Large intestine (tissue), 3 donors: Measurements from ENCODE around the gene ZDHHC19. TPM values are rescaled to one million over a fixed set of nuclear protein-coding genes. Genes with fewer than 3 reads are reported as not detected.

Experiments
- DNase-seq, 2 donors: peaks; one replicate each; pipeline versions ENCODE4 v3.0.0 to v3.0.0-alpha.2; 2013
- H3K27ac ChIP-seq: one replicate; pipeline ENCODE4 v1.5.1; 2013; ENCODE audit warnings: low read length
- H3K27me3 ChIP-seq: 2 replicates; pipeline ENCODE4 v1.6.1; 2013; ENCODE audit warnings: low read length; ENCODE audit not compliant: control insufficient read depth, insufficient read depth
- H3K36me3 ChIP-seq: 2 replicates; pipeline ENCODE4 v1.6.1; 2013; ENCODE audit warnings: low read length; ENCODE audit not compliant: control insufficient read depth, insufficient read depth
- H3K4me1 ChIP-seq: one replicate; pipeline ENCODE4 v1.6.1; 2013; ENCODE audit warnings: low read length; ENCODE audit not compliant: control insufficient read depth, insufficient read depth
- H3K4me3 ChIP-seq: one replicate; pipeline ENCODE4 v1.5.1; 2013; ENCODE audit warnings: low read length
- H3K9me3 ChIP-seq: one replicate; pipeline ENCODE4 v1.6.1; 2013; ENCODE audit warnings: mild to moderate bottlenecking, low read depth, low read length, moderate library complexity; ENCODE audit not compliant: control insufficient read depth
- WGBS: methylation state at CpG from one replicate; pipeline ENCODE4 v1.1.5; 2013; ENCODE audit warnings: low lambda C conversion rate; ENCODE audit not compliant: insufficient coverage; 5-methylcytosine and 5-hydroxymethylcytosine counted together
- polyA plus RNA-seq: library from polyadenylated mRNA; unstranded; fragments of 120-200 nt; gene quantifications from one replicate; pipeline ENCODE4 v1.2.1, GENCODE V29; 2013

ZDHHC19 gene
- polyA plus RNA-seq, 1 donor, result 0.42 TPM

GRCh38 chr3:196202516-196202970 is 8.7 kb downstream of the ZDHHC19 start:
- WGBS, result 67% methylated on average over 1 of the region's 21 CpGs
- Histone ChIP-seq H3K4me3 (no peak overlapping the region), H3K27ac (no peak overlapping the region), H3K9me3 (no peaks in the 10 kb centered on the region), H3K36me3 (no peaks in the 10 kb centered on the region), H3K4me1 (no peaks in the 10 kb centered on the region), H3K27me3 (peaks cover 8% of the 10 kb centered on the region)
- DNase-seq, result peak in 1 of 2 donors; percentile 34

GRCh38 chr3:196198771-196199753 is 12.1 kb downstream of the ZDHHC19 start:
- Histone ChIP-seq H3K4me3 (no peak overlapping the region), H3K4me1 (peaks cover 18% of the 10 kb centered on the region), H3K36me3 (no peaks in the 10 kb centered on the region), H3K27ac (no peak overlapping the region), H3K27me3 (peaks cover 4% of the 10 kb centered on the region), H3K9me3 (no peaks in the 10 kb centered on the region)
- 100% methylated on average over 2 of the region's 19 CpGs for WGBS
- DNase-seq, result no peak

- Histone ChIP-seq H3K9me3 (no peaks in the 10 kb centered on the region), H3K4me3 (no peak overlapping the region), H3K27me3 (peaks cover under 1% of the 10 kb centered on the region), H3K4me1 (peaks cover 27% of the 10 kb centered on the region), H3K27ac (no peak overlapping the region), H3K36me3 (no peaks in the 10 kb centered on the region)
- no peak for DNase-seq
- no CpG with 5 or more reads among the region's 15 CpGs for WGBS
Observed at GRCh38 chr3:196198081-196198675, 13.0 kb downstream of the ZDHHC19 start.

DNA sequence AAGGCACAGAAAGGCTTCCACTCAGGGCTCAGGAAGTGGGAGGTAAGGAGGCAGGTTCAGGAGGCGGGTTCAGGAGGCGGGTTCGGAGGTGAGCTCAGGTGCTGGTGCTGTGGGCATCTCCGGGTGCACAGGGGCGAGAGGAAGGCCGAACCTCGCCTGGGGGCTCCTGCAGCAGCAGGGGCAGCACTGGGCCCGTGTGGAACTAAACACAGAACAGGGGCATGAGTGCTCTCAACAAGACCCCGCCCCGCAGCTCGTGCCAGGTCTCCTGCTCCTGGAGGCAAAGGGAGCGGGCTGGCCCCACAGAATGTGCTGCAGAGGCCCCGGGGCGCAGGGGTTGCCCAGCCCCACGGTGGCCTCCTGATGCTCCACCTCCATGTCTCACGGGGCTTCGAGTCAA is 13.7 kb downstream of the ZDHHC19 start:
- no CpG with 5 or more reads among the region's 17 CpGs for WGBS
- Histone ChIP-seq H3K4me1 (peaks cover 33% of the 10 kb centered on the region), H3K27me3 (no peaks in the 10 kb centered on the region), H3K36me3 (no peaks in the 10 kb centered on the region), H3K9me3 (no peaks in the 10 kb centered on the region), H3K27ac (no peak overlapping the region), H3K4me3 (no peak overlapping the region)
- no peak for DNase-seq

GRCh38 chr3:196195664-196196265 is 15.4 kb downstream of the ZDHHC19 start:
- no peaks in the 10 kb centered on the region for H3K27me3 ChIP-seq
- DNase-seq, result no peak
- H3K4me3 ChIP-seq, result no peak overlapping the region
- no peaks in the 10 kb centered on the region for H3K9me3 ChIP-seq
- peaks cover 35% of the 10 kb centered on the region for H3K4me1 ChIP-seq
- no peaks in the 10 kb centered on the region for H3K36me3 ChIP-seq
- WGBS, result no CpG with 5 or more reads among the region's 14 CpGs
- H3K27ac ChIP-seq, result no peak overlapping the region

DNA sequence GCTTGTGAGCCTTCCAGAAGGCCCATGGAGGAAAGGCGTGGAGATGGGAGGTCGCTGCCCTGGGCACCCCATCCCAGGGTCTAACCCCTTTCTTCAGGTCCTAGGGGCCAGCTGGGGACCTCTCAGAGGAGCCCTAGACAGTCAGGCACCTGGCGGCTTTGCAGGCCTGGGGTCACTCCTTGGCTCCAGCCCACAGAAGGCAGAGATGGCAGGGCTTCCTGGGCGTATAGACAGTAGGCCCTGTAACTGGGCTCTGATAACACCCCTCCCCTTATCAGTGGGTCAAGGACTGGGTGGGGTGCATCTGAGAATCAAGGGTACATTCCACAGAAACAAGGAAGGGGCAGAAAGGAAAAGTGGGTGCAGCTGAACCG is 16.7 kb downstream of the ZDHHC19 start:
- peaks cover 37% of the 10 kb centered on the region for H3K4me1 ChIP-seq
- no peak for DNase-seq
- no peaks in the 10 kb centered on the region for H3K36me3 ChIP-seq
- H3K27me3 ChIP-seq, result no peaks in the 10 kb centered on the region
- no CpG with 5 or more reads among the region's 5 CpGs for WGBS
- H3K4me3 ChIP-seq, result no peak overlapping the region
- peak overlapping the region; percentile 20 for H3K27ac ChIP-seq
- H3K9me3 ChIP-seq, result no peaks in the 10 kb centered on the region

GRCh38 chr3:196193736-196194541 is 17.3 kb downstream of the ZDHHC19 start:
- Histone ChIP-seq H3K27me3 (no peaks in the 10 kb centered on the region), H3K9me3 (no peaks in the 10 kb centered on the region), H3K27ac (peak overlapping the region; percentile 21), H3K4me1 (peaks cover 39% of the 10 kb centered on the region), H3K36me3 (no peaks in the 10 kb centered on the region), H3K4me3 (no peak overlapping the region)
- peak; percentile 49 to 74 for DNase-seq
- WGBS, result no CpG with 5 or more reads among the region's 13 CpGs

DNA sequence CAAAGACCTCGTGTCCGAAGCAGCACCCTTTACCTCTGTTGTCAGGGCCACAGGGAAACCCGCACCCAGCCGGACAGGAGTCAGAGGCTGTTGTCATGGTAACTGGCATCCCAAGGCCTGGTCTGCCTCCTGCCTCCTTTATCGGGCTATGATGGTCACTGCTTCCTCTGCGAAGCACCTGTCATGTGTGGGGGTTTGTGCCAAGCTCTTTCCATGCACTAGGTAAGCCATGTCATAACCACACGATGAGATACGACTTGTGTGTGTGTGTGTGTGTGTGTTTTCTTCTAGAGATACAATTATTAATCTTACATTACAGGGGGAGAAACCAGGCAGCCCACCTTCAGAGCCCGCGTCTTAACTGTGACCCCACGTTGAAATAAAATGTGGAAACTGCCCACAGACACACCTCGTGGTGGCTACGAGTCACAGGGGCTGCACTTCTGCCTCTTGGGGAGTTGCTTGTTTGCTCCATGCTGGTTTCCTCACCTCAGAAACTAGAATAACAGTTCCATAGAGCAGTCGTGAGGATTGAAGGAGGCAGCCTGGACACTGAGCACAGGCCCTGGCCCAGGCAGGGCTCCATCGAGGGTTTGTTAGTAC is 18.0 kb downstream of the ZDHHC19 start:
- no CpG with 5 or more reads among the region's 15 CpGs for WGBS
- Histone ChIP-seq H3K9me3 (no peaks in the 10 kb centered on the region), H3K4me3 (no peak overlapping the region), H3K27ac (peak overlapping the region; percentile 21), H3K27me3 (no peaks in the 10 kb centered on the region), H3K36me3 (no peaks in the 10 kb centered on the region), H3K4me1 (peaks cover 39% of the 10 kb centered on the region)
- DNase-seq, result no peak

DNA sequence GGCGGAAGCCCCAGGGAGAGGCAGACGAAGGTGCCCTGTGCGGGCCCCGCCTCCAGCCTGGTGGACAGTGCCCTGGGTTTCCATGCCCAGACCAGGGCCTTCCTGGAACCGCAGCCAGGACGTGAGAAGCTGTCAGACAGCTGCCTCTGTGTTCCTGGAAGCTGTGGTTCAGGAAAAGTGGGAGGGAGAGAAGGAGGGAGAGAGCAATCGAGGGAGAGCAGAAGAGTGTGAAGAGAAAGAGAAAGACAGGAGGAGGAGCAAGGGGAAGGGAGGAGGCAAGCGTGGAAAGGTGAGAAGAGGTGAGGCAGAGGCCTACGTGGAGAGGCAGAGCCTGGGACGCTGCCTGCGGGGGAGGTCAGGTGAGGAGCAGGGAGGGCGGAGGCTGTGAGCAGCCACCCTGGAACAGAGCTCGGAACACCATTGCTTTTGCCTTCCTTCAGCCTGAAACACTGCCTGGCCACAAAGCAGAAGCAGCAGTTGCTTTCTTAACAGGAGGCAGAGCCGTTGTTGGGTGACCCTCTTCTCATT is 18.6 kb downstream of the ZDHHC19 start:
- no peak overlapping the region for H3K27ac ChIP-seq
- no peak for DNase-seq
- H3K4me3 ChIP-seq, result no peak overlapping the region
- no CpG with 5 or more reads among the region's 14 CpGs for WGBS
- H3K4me1 ChIP-seq, result peaks cover 39% of the 10 kb centered on the region
- no peaks in the 10 kb centered on the region for H3K36me3 ChIP-seq
- no peaks in the 10 kb centered on the region for H3K9me3 ChIP-seq
- H3K27me3 ChIP-seq, result no peaks in the 10 kb centered on the region
